Cerebellar nuclear complex (tissue), 1 donor: ENCODE data around the gene PXDN.

Source experiments
- DNase-seq, 2 experiments: peaks; one replicate each; lab custom pipeline; 2025; lab: John Stamatoyannopoulos, UW

PXDN gene

GRCh38 chr2:1650085-1650872 lies 94.0 kb downstream of the PXDN start:
- DNase-seq = no peak

- no peak for DNase-seq
Measured at GRCh38 chr2:1649103-1650084, 94.9 kb downstream of the PXDN start.

- DNase-seq = no peak
Measured at GRCh38 chr2:1648241-1649102, 95.8 kb downstream of the PXDN start.

- DNase-seq = no peak
Measured at GRCh38 chr2:1647417-1648240, 96.7 kb downstream of the PXDN start.

GRCh38 chr2:1645761-1646476 lies 98.4 kb downstream of the PXDN start:
- no peak for DNase-seq

GRCh38 chr2:1644427-1644826 lies 99.9 kb downstream of the PXDN start:
- DNase-seq = no peak

- DNase-seq = no peak
Measured at GRCh38 chr2:1642993-1643619, 101.2 kb downstream of the PXDN start.

GRCh38 chr2:1642066-1642861 lies 102.1 kb downstream of the PXDN start:
- no peak for DNase-seq

- DNase-seq = no peak
Measured at GRCh38 chr2:1641523-1641922, 102.8 kb downstream of the PXDN start.

- DNase-seq = no peak
Measured at GRCh38 chr2:1640301-1641135, 103.8 kb downstream of the PXDN start.

GRCh38 chr2:1639086-1639858 lies 105.0 kb downstream of the PXDN start:
- no peak for DNase-seq

- no peak for DNase-seq
Measured at GRCh38 chr2:1638281-1638860, 105.9 kb downstream of the PXDN start.

- DNase-seq = no peak
Measured at GRCh38 chr2:1636791-1637415, 107.4 kb downstream of the PXDN start.

- DNase-seq = no peak
Measured at GRCh38 chr2:1635823-1636222, 108.5 kb downstream of the PXDN start.

- DNase-seq = no peak
Measured at GRCh38 chr2:1634681-1635341, 109.5 kb downstream of the PXDN start.
